HUES64 (cell line): Measurements from ENCODE around the gene ANKH.

Source experiments
- H3K27ac ChIP-seq: 2 replicates; pipeline ENCODE4 v1.7.0; 2013; ENCODE audit warnings: low read depth, low read length, inconsistent platforms
- H3K27me3 ChIP-seq: 2 replicates; pipeline ENCODE4 v1.6.1; 2013; ENCODE audit warnings: mild to moderate bottlenecking, low read length; ENCODE audit not compliant: insufficient read depth
- H3K36me3 ChIP-seq: 2 replicates; pipeline ENCODE4 v1.6.1; 2013; ENCODE audit warnings: mild to moderate bottlenecking, low read length; ENCODE audit not compliant: insufficient read depth
- H3K4me1 ChIP-seq: 2 replicates; pipeline ENCODE4 v1.6.1; 2013; ENCODE audit warnings: mild to moderate bottlenecking, low read length, moderate library complexity; ENCODE audit not compliant: insufficient read depth
- H3K4me3 ChIP-seq: 2 replicates; pipeline ENCODE4 v1.5.1; 2013; ENCODE audit warnings: mild to moderate bottlenecking, low read length, moderate library complexity
- H3K9ac ChIP-seq: 2 replicates; pipeline ENCODE4 v1.6.1; 2013; ENCODE audit warnings: mild to moderate bottlenecking, low read depth, low read length
- H3K9me3 ChIP-seq: 2 replicates; pipeline ENCODE4 v1.6.1; 2013; ENCODE audit warnings: low read depth, low read length; ENCODE audit not compliant: insufficient read depth
- WGBS: fragments of 150-250, 120-280 bp; methylation state at CpG from one replicate; pipeline ENCODE4 v1.1.7; 2013; ENCODE audit warnings: missing lambda C conversion rate; 5-methylcytosine and 5-hydroxymethylcytosine counted together

The ANKH gene

DNA sequence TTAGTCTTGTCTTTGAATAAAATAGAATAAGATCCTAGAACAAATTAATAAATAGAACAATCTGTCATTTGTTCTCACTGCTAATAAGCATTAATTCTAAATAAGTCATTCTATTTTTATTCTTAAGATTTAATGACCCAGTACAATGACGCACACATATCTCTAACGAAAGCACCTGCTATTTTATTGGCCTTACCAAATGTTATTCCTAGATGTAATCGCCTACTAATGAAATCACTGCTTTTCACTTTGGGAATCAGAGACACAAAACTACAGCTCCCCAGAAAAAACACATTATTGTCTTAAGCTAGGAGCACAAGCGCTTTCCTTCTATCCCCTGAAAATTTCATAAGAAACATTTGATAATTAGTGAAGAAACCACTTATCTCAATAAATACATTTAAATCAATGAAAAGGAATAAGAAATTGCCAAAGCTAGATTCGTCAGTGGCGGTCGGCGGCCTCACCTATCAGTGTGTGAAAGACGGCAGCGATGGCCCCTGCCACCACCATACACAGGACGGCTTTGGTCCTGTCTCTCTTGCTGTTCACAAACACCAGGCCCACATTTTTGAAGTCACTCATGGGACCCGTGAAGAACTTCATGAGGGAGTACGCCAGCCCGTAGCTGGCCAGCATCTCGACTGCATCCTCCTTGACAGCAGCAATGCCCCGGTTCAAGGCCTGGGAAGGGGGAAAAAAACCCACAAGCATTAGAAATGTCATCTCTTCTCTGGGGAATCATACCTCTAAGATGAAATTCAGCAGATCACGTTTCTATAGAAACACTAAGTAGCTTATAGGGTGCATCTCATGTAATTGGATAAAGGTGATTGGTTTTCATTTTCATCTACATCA is 102.8 kb downstream of the ANKH start:
- Histone ChIP-seq H3K4me3 (no peak overlapping the region), H3K27ac (no peak overlapping the region), H3K4me1 (no peaks in the 10 kb centered on the region), H3K27me3 (no peaks in the 10 kb centered on the region), H3K36me3 (no peaks in the 10 kb centered on the region), H3K9ac (no peak overlapping the region), H3K9me3 (no peaks in the 10 kb centered on the region)
- WGBS, result 93% methylated on average over 16 of the region's 17 CpGs

GRCh38 chr5:14767735-14768507 is 103.7 kb downstream of the ANKH start:
- Histone ChIP-seq H3K27me3 (no peaks in the 10 kb centered on the region), H3K27ac (no peak overlapping the region)
- 79% methylated on average over 8 of the region's 8 CpGs for WGBS

DNA sequence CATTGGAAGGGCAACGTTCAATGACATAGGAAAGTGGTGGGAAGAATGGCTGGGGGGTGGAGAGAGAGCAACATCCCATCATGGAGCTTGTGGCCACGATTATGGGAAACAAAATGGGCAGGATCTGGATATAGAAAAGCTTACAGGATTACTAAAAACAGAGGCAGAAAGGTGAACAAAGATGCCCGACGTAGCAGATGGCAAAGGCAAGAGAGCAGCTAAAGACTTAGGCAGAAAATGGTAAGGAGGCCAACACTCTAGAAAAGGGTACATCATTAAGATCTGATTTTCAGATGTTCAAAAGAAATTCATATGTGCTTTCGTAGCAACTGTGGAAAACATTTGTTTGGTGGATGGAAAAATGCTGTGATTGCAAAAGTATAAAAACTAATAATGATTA is 104.5 kb downstream of the ANKH start:
- H3K4me3 ChIP-seq, result no peak overlapping the region
- WGBS, result 88% methylated on average over 5 of the region's 5 CpGs
- no peaks in the 10 kb centered on the region for H3K27me3 ChIP-seq
- H3K36me3 ChIP-seq, result no peaks in the 10 kb centered on the region
- no peak overlapping the region for H3K9ac ChIP-seq
- H3K27ac ChIP-seq, result no peak overlapping the region
- no peaks in the 10 kb centered on the region for H3K4me1 ChIP-seq
- H3K9me3 ChIP-seq, result no peaks in the 10 kb centered on the region

More at GRCh38 chr5:14767735-14768507, 103.7 kb downstream of the ANKH start:
- Histone ChIP-seq H3K4me3 (no peak overlapping the region), H3K4me1 (no peaks in the 10 kb centered on the region), H3K36me3 (no peaks in the 10 kb centered on the region), H3K9ac (no peak overlapping the region), H3K9me3 (no peaks in the 10 kb centered on the region)

DNA sequence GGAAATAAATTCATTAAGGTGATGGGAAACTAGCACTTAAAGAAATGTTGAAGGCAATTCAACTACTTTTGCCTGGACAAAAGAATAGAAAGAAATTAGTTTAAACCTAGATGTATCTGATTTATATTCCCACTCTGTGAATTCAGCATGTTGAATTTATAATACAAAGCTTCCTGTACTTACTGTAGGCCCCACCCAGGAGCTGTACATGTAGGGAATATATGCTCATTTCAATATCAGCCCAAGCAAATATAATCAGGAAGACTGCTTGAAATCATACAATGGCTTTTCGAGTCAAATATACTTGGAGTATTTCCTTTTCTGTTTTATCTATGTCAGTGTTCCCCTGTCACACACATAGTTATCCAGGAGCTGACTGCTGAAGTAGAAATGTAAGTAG is 105.0 kb downstream of the ANKH start:
- Histone ChIP-seq H3K27ac (no peak overlapping the region), H3K9ac (no peak overlapping the region), H3K36me3 (no peaks in the 10 kb centered on the region), H3K4me3 (no peak overlapping the region), H3K4me1 (no peaks in the 10 kb centered on the region), H3K27me3 (no peaks in the 10 kb centered on the region), H3K9me3 (no peaks in the 10 kb centered on the region)
- 100% methylated on average over 1 of the region's 1 CpG for WGBS

- no peaks in the 10 kb centered on the region for H3K36me3 ChIP-seq
- no peak overlapping the region for H3K27ac ChIP-seq
- WGBS, result 99% methylated on average over 2 of the region's 3 CpGs
- no peak overlapping the region for H3K4me3 ChIP-seq
- H3K9ac ChIP-seq, result no peak overlapping the region
- no peaks in the 10 kb centered on the region for H3K27me3 ChIP-seq
- H3K9me3 ChIP-seq, result no peaks in the 10 kb centered on the region
- H3K4me1 ChIP-seq, result no peaks in the 10 kb centered on the region
These were observed 106.0 kb downstream of the ANKH start for GRCh38 chr5:14765587-14765986.

GRCh38 chr5:14762549-14763216 is 108.9 kb downstream of the ANKH start:
- Histone ChIP-seq H3K36me3 (no peaks in the 10 kb centered on the region), H3K9ac (no peak overlapping the region), H3K9me3 (no peaks in the 10 kb centered on the region), H3K27me3 (no peaks in the 10 kb centered on the region), H3K4me3 (no peak overlapping the region), H3K27ac (no peak overlapping the region), H3K4me1 (no peaks in the 10 kb centered on the region)
- 97% methylated on average over 3 of the region's 4 CpGs for WGBS

GRCh38 chr5:14760548-14761002 is 111.0 kb downstream of the ANKH start:
- Histone ChIP-seq H3K27ac (no peak overlapping the region), H3K4me3 (no peak overlapping the region), H3K9ac (no peak overlapping the region), H3K4me1 (no peaks in the 10 kb centered on the region), H3K27me3 (no peaks in the 10 kb centered on the region), H3K36me3 (no peaks in the 10 kb centered on the region), H3K9me3 (no peaks in the 10 kb centered on the region)
- 91% methylated on average over 4 of the region's 4 CpGs for WGBS

DNA sequence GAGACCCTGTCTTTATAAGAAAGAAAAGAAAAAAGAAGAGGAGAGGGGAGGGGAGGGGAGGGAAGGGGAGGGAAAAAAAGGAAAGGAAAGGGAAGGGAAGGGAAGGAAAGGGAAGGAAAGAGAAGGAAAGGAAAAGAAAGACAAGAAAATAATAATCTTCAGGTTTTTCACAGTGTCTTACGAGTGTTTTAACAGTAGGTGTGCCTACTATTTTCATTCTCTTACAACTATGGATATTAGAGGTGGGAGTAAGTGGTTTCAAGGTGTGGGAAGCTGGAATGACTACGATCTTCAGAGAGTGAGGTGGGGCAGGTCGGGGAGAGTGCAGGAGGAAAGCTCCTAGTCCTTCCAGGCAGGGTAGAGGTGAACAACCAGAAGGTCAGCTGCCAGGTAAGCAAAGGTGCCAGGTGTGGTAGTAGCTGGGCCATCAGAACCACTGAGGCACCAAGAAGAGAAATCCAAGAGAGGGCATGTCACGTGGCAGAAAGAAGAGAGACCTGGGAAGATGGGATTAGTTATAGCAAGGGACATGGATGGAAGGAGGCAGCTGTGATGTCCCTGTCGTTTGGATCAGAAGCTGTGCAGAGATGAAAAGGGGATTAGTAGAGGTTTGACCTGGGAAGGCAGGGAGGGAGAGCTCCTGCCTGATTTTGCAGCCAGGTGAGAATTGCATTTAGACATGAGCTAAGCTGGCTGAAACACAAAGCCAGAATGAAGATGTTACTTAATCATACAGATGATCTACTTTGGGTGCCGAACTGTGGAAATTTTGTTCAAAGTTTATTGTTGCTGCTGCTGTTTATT is 111.6 kb downstream of the ANKH start:
- no peaks in the 10 kb centered on the region for H3K36me3 ChIP-seq
- no peak overlapping the region for H3K9ac ChIP-seq
- H3K27ac ChIP-seq, result no peak overlapping the region
- WGBS, result 82% methylated on average over 5 of the region's 6 CpGs
- no peaks in the 10 kb centered on the region for H3K27me3 ChIP-seq
- H3K4me3 ChIP-seq, result no peak overlapping the region
- no peaks in the 10 kb centered on the region for H3K4me1 ChIP-seq
- H3K9me3 ChIP-seq, result no peaks in the 10 kb centered on the region

- Histone ChIP-seq H3K9ac (no peak overlapping the region), H3K4me1 (peaks cover 2% of the 10 kb centered on the region; the same call in 1 of the 2 replicates), H3K9me3 (no peaks in the 10 kb centered on the region), H3K4me3 (no peak overlapping the region), H3K27ac (no peak overlapping the region), H3K27me3 (no peaks in the 10 kb centered on the region), H3K36me3 (no peaks in the 10 kb centered on the region)
- WGBS, result 98% methylated on average over 9 of the region's 9 CpGs
These were observed 113.7 kb downstream of the ANKH start for GRCh38 chr5:14757850-14758249.

DNA sequence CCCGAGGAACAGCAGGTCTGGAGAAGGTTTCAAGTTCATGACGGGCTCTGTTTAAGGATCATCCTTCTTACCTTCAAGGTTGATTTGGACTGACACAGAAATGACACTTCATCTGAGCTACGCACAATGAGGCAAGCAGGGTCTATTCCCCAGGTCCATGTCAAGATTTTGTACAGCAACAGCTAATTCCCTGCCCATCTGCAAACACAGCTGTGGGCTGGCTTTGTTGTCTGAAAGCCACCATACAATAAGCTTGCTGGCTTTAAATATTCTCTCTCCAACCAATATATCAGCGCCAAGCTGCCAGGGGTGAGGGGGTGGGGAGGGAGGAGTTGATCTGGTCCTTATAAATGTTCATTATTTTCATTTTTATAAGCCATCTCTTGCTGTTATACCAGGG is 115.1 kb downstream of the ANKH start:
- 96% methylated on average over 3 of the region's 4 CpGs for WGBS
- H3K36me3 ChIP-seq, result no peaks in the 10 kb centered on the region
- H3K27ac ChIP-seq, result no peak overlapping the region
- H3K9me3 ChIP-seq, result no peaks in the 10 kb centered on the region
- H3K4me1 ChIP-seq, result peaks cover 6% of the 10 kb centered on the region; the same call in 1 of the 2 replicates
- H3K4me3 ChIP-seq, result no peak overlapping the region
- H3K9ac ChIP-seq, result no peak overlapping the region
- no peaks in the 10 kb centered on the region for H3K27me3 ChIP-seq
